HepG2 (cell line): ENCODE results near the gene ERCC2. TPM values are rescaled to one million over a fixed set of nuclear protein-coding genes. Genes with fewer than 3 reads are reported as not detected.
A peak's percentile ranks its signal among the peaks of the same experiment; 100 is the strongest.

ENCODE experiments used
- ATAC-seq: fragments of 200-7000 bp; cut with Tn5 transposase; 3 replicates; pipeline ENCODE4 v1.9.1; 2020; ENCODE audit warnings: mild to moderate bottlenecking, moderate library complexity
- BruUV-seq: library from RNA; stranded (reverse); fragments of 400-500 nt; replicated peaks from 2 replicates; lab custom pipeline; 2021; lab: Mats Ljungman, UMichigan
- CTCF ChIA-PET: fragments of 300-600 bp; formaldehyde crosslinking; extraction: SDS; loops from one replicate; lab custom pipeline; 2021; ENCODE audit warnings: low total read pairs, inconsistent platforms, low intra/inter-chr PET ratio; lab: Yijun Ruan, JAX
- POLR2A ChIA-PET: fragments of 350-600 bp; sonication (Branson Sonifier 250); formaldehyde crosslinking; loops from one replicate; lab custom pipeline; 2020; ENCODE audit warnings: antibody characterized with exemption, inconsistent platforms; lab: Yijun Ruan, JAX
- DNase-seq: peaks from one replicate; pipeline ENCODE4 v3.0.0-alpha.2; 2015; ENCODE audit warnings: low spot score
- FAIRE-seq: peaks from 3 replicates; lab custom pipeline; 2011; peaks lifted over from hg19 to GRCh38; lab: Jason Lieb, UNC
- H2AFZ ChIP-seq: one replicate; pipeline ENCODE4 v1.6.1; 2011; ENCODE audit warnings: low read length, inconsistent platforms
- H3K27ac ChIP-seq: fragments of 300-600 bp; 3 replicates; pipeline ENCODE4 v1.8.0; 2011; ENCODE audit warnings: mixed run types, mild to moderate bottlenecking, mixed read lengths, low read length, inconsistent platforms; ENCODE audit not compliant: insufficient read depth; ENCODE audit errors: extremely low read length
- H3K27me3 ChIP-seq, 2 experiments: fragments of 200-600 bp in 1 of 2; 2 replicates in 1 of 2; 3 replicates in 1 of 2; pipeline versions ENCODE4 v1.6.0 to v1.8.0; 2011; ENCODE audit warnings: low read length in 2 of 2, mild to moderate bottlenecking in 2 of 2, moderate library complexity in 2 of 2, inconsistent platforms in 1 of 2; ENCODE audit not compliant: insufficient read depth in 2 of 2, control insufficient read depth in 1 of 2
- H3K36me3 ChIP-seq, 2 experiments: fragments of 200-600 bp in 1 of 2; replicated peaks in 1 of 2; 2 replicates in 1 of 2; 3 replicates in 1 of 2; pipeline versions ENCODE4 v1.5.1 to v1.8.0; 2011; ENCODE audit warnings: low read length in 2 of 2, inconsistent platforms in 1 of 2; ENCODE audit not compliant: insufficient read depth in 2 of 2, control insufficient read depth in 1 of 2
- H3K4me1 ChIP-seq: 2 replicates; pipeline ENCODE4 v1.5.1; 2012; ENCODE audit warnings: low read length, inconsistent platforms; ENCODE audit not compliant: insufficient read depth
- H3K4me2 ChIP-seq: 2 replicates; pipeline ENCODE4 v1.6.0; 2011; ENCODE audit warnings: low read depth, low read length, inconsistent platforms
- H3K4me3 ChIP-seq, 3 experiments: fragments of 200-600 bp in 1 of 3; sonication (generic), shearing (Covaris generic) in 1 of 3; replicated peaks in 1 of 3; 2 replicates each; pipeline ENCODE4 v1.5.1; 2011 to 2016; ENCODE audit warnings: low read length in 3 of 3, inconsistent platforms in 2 of 3, low read depth in 2 of 3, mild to moderate bottlenecking in 2 of 3, control low read depth in 1 of 3, mixed read lengths in 1 of 3; ENCODE audit not compliant: insufficient read depth in 1 of 3
- H3K79me2 ChIP-seq: one replicate; pipeline ENCODE4 v1.6.1; 2011; ENCODE audit warnings: low read length, inconsistent platforms; ENCODE audit not compliant: insufficient read depth
- H3K9ac ChIP-seq: 2 replicates; pipeline ENCODE4 v1.6.0; 2011; ENCODE audit warnings: mild to moderate bottlenecking, low read depth, low read length, inconsistent platforms; ENCODE audit not compliant: insufficient read depth
- H3K9me3 ChIP-seq: 2 replicates; pipeline ENCODE4 v1.5.1; 2012; ENCODE audit warnings: mild to moderate bottlenecking, low read length
- H4K20me1 ChIP-seq: 2 replicates; pipeline ENCODE4 v1.6.0; 2011; ENCODE audit warnings: inconsistent platforms, mild to moderate bottlenecking, low read length, moderate library complexity; ENCODE audit not compliant: insufficient read depth
- AGO2 ChIP-seq: fragments of 200-400 bp; formaldehyde crosslinking; optimal IDR thresholded peaks from 2 replicates; pipeline ENCODE3; 2017; ENCODE audit warnings: mild to moderate bottlenecking, low read depth, low read length, moderate library complexity
- CHD2 ChIP-seq: IDR thresholded peaks from 2 replicates; pipeline ENCODE4 v1.6.1; 2011; ENCODE audit warnings: low read depth, low read length, improper control_type of control experiment
- HMGA1 ChIP-seq: sonication (generic); formaldehyde crosslinking; conservative IDR thresholded peaks from 2 replicates; pipeline ENCODE4 v1.4.0; 2020; ENCODE audit warnings: missing genetic modification reagents
- HNF4A ChIP-seq: sonication (generic); formaldehyde crosslinking; IDR thresholded peaks from 2 replicates; pipeline ENCODE4 v1.4.0; 2020; ENCODE audit warnings: missing genetic modification reagents
- KDM4B ChIP-seq: sonication (generic); formaldehyde crosslinking; IDR thresholded peaks from 2 replicates; pipeline ENCODE4 v1.4.0; 2020; ENCODE audit warnings: missing genetic modification reagents
- TAF15 ChIP-seq: fragments of 200-400 bp; formaldehyde crosslinking; IDR thresholded peaks from one replicate; pipeline ENCODE4 v1.6.1; 2018; ENCODE audit warnings: mild to moderate bottlenecking, low read depth, low read length; ENCODE audit not compliant: poor library complexity, severe bottlenecking
- ZNF280D ChIP-seq: sonication (generic); formaldehyde crosslinking; IDR thresholded peaks from 2 replicates; pipeline ENCODE4 v1.5.1; 2020; ENCODE audit warnings: mild to moderate bottlenecking, missing genetic modification reagents
- ZNF788 ChIP-seq: sonication (generic); formaldehyde crosslinking; IDR thresholded peaks from 2 replicates; pipeline ENCODE4 v1.5.0; 2020; ENCODE audit warnings: mild to moderate bottlenecking, missing genetic modification reagents, borderline replicate concordance
- WGBS: methylation state at CpG from one replicate; pipeline ENCODE4 v1.1.6; 2017; ENCODE audit warnings: low lambda C conversion rate; 5-methylcytosine and 5-hydroxymethylcytosine counted together
- in situ Hi-C: cut with HindIII; loops from 2 replicates; pipeline ENCODE4 v1.10.0; 2017; ENCODE audit warnings: low pct_unique_long_range_greater_than_20kb; ENCODE audit not compliant: extremely low pct_ligation_motif_present
- intact Hi-C: fragments of 100-400 bp; cut with micrococcal nuclease; formaldehyde crosslinking; loops from one replicate; pipeline ENCODE4 v1.10.0; 2022; ENCODE audit not compliant: unreplicated experiment
- polyA plus RNA-seq, 8 experiments: library from polyadenylated mRNA; depleted of rRNA in 3 of 8; stranded (reverse) in 7 of 8; unstranded in 1 of 8; fragments of >200 nt; fragmentation: Illumina TruSeq in 4 of 8; extraction: Trizol in 4 of 8; gene quantifications; 2 replicates each; pipeline versions ENCODE4 v1.2.1 to v1.2.3, GENCODE V29; 2011 to 2016; ENCODE audit warnings: low read depth in 4 of 8, missing spikeins in 1 of 8, mixed read lengths in 1 of 8; ENCODE audit not compliant: insufficient read depth in 1 of 8
- total RNA-seq, 5 experiments: library from RNA; depleted of rRNA; stranded (reverse); fragments of >200 nt; fragmentation: Illumina TruSeq; extraction: Trizol; gene quantifications; 2 replicates each; pipeline ENCODE4 v1.2.3, GENCODE V29; 2016; ENCODE audit warnings: low read depth in 1 of 5

The ERCC2 gene
- total and polyA plus RNA-seq, 2 of the 13 experiments (the other 11 are each of a cell fraction or from before 2014, with no cell fraction given) = 25.4 to 49.2 TPM

DNA sequence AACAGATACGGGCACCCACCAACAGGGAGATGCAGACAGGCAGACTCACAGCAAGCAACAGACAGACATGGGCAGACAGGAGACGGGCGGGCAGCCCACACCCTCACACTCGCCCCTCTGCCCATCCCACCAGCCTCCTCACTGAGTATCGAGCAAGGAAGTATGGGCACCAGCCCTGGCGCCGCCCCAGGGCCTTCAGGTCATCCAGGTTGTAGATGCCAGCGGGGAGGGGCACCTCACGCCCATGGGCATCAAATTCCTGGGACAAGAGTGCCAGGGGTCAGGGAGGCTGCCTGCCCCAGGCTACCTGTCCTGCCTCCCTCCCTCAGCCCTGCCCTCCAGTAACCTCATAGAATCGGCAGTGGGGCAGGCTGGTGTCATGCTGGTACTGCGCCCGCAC, 5.7 kb downstream of the ERCC2 start:
- no peak overlapping the region for H3K9ac ChIP-seq
- FAIRE-seq = no peak
- ATAC-seq = no peak
- no peak overlapping the region for H3K4me3 ChIP-seq
- peaks cover 4% of the 10 kb centered on the region; the same call in 1 of the 2 replicates for H4K20me1 ChIP-seq
- no peaks in the 10 kb centered on the region for H3K9me3 ChIP-seq
- in situ Hi-C loops = no loop called here
- H3K36me3 ChIP-seq = peaks cover 16 to 30% of the 10 kb centered on the region in 2 experiments; a peak in 4 of 5 replicates
- CTCF ChIA-PET = no interaction called here
- BruUV-seq = no TSS peak
- POLR2A ChIA-PET = no interaction called here
- peaks cover 18% of the 10 kb centered on the region for H3K4me1 ChIP-seq
- TF ChIP-seq KDM4B (CRISPR knock-in tag) (no peak), TAF15 (no peak), ZNF788 (CRISPR knock-in tag) (no peak), HNF4A (CRISPR knock-in tag) (no peak), ZNF280D (CRISPR knock-in tag) (no peak), HMGA1 (CRISPR knock-in tag) (no peak), AGO2 (peak; percentile 28), CHD2 (no peak)
- H3K79me2 ChIP-seq = peaks cover 8% of the 10 kb centered on the region
- H3K27me3 ChIP-seq = no peaks in the 10 kb centered on the region
- H3K4me2 ChIP-seq = no peak overlapping the region
- DNase-seq = no peak
- no peak overlapping the region for H2AFZ ChIP-seq
- intact Hi-C loops = no loop called here
- H3K27ac ChIP-seq = no peak overlapping the region
- 80% methylated on average over 1 of the region's 12 CpGs for WGBS
